ENCODE results near the gene ALDH1L2. TPM values are rescaled to one million over a fixed set of nuclear protein-coding genes. Genes with fewer than 3 reads are reported as not detected.

Gene ALDH1L2
- total RNA-seq, 1 donor from 2014 or later: 13.4 TPM

DNA sequence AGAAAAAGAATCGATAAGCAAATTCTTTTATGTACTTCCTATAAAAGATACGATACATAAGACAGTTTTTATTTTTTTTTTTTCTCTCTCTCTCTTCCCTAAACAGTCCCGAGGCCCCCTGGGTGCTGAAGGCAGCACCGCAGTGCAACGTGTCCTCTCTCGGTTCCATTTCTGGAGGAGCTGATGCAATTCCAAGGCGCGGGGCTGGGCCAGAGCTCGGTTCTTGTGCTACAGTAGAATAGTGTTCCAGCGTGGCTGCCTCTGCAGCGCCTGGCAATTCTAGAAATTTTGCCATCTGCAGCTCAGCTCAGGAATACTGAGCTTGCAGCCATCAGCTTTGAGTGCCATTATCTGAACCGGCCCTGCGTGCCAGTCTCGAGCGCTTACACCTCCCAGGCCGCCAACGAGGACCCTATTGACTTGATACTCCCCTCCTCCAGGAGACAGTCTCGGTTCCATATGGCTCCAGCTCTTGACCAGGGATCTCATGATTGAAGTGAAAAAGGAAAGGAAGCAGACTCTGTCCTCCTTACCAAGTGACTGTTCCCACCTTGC, 630 bp downstream of the ALDH1L2 start:
- peak; percentile 65 for DNase-seq (ENCODE audit: low read depth)

DNA sequence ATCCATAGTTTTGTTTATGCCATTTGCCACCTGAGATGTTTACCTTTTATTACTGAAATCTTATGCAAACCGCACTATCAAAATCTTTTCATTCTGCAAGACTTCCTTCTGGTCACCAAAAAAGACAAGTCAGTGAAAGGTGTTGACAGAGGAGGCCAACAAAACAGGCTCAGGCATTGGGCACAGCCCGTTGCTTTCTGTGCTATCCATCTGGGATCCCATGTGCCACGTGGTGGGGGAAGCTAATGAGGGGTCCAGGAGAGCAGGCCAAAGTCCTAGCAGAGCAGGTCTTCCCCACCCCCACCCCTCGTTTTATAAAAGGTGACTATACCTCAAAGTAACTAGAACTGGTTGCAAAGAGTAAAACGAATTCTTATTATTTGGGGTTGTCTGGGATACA, 1.2 kb downstream of the ALDH1L2 start:
- DNase-seq (ENCODE audit: low read depth): no peak

DNA sequence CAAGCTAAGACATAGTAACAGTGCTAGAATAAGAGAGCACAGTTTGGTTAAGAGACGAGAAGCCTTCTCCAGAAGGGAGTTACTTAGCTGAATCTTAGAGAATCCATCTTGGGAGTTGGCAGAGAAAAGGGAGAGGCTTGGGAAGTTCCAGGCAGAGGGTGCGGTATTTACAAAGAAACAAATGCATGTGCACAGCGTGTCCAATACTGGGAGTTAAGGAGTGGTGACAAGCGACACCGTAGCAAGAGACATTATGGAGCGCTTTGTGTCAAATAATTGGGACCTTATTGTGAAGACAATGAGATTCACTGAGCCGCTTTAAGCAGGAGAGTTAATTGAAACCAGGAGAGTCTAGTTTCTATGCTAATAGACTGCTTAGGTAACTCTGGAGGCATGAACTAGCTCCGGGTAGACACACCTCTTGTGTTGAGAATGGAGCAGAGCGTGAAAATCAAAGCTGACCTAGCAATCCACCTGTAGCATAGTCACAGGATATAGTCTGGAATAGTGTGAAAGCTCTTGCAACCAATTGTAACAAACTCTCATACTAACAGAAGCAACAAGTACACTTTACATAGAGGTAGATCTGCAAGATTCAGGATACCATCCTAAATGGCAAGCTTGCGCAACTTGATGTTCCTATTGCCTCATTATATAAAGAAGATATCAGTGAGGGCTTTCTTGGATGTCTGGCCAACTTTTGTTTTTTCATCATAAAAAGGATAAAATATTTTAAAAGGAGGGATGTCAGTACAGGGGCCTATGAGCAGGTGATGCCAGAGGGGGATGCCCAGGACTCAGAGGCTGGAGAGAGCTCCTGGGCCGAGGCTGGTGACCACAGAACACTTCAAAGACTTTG, 5.3 kb downstream of the ALDH1L2 start:
- no peak for DNase-seq (ENCODE audit: low read depth)

DNA sequence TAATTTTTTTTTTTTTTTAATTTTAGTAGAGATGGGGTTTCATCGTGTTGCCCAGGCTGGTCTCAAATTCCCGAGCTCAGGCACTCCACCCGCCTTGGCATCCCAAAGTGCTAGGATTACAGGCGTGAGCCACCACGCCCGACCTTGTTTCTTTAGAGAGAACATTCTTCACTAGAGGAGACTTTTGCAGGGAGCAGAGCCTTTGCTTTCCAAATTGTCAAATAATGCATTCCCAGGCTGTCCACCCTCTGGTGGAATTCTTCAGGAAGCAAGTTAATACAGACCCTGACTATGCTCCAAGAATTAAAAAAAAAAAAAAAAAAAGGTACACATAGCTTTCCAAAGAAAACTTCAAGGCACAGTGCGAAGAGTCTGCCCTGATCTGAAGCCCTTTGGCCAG, 6.8 kb downstream of the ALDH1L2 start:
- no peak for DNase-seq (ENCODE audit: low read depth)

DNA sequence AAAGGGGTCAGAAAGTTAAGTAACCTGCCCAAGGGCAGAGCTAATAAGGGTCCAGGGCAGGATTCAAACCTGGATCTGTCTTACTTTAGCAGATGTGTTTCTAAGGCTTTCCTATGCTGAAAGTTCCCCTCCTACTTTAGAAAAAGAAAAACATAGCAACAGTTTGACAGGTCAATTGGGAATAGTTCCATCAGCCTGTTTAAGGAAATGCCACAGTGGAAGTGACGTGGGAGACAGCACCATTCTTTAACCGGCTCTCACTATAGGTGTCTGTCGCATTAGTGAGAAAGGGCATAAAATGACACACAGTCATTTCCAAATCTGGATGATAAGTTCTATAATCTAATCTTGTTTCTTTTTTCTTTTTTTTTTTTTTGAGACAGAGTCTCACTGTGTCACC, 7.3 kb downstream of the ALDH1L2 start:
- no peak for DNase-seq (ENCODE audit: low read depth)

DNA sequence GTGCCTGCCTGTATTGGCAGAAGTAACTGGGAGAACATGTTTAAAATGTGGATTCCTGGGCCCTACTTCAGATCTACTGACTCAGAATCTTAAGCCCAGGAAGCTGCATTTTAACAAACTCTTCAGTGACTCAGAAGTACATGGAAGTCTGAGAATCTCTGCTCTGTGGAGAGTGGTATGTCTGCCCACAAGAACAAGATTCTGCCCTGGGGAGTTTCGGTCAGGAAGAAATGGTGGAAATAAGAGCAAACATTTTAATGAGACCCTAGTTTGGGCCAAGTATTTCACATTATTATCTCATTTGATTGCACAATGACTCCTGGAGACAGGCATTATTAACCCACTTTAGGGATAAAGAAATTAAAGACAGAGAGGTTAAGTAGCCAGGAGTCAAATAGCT, 8.2 kb downstream of the ALDH1L2 start:
- no peak for DNase-seq (ENCODE audit: low read depth)

DNA sequence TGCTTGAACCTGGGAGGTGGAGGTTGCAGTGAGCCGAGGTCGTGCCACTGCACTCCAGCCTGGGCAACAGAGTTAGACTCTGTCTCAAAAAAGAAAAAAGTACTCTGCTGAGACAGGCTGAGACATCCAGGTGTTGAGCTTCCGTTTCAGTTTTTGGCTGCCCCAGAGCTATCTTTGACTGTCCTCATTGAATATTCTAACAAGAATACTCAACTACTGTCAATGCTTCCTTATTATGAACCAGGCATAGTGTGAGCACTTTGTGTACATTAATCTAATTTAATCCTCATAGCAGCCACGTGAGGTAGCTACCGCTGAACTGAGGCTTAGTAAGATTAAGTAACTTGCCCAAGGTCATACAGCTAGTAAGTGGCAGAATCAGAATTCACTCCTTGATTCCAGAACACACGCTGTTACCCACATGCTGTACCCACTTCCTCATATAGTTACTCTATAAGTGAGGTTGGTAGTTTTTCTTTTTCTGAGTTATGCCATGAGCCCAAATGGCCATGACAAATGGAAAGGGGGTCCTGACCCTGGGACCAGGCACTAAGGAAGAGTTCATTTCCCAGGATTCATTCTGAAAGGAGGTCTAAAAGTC, 11.3 kb downstream of the ALDH1L2 start:
- no peak for DNase-seq (ENCODE audit: low read depth)

DNA sequence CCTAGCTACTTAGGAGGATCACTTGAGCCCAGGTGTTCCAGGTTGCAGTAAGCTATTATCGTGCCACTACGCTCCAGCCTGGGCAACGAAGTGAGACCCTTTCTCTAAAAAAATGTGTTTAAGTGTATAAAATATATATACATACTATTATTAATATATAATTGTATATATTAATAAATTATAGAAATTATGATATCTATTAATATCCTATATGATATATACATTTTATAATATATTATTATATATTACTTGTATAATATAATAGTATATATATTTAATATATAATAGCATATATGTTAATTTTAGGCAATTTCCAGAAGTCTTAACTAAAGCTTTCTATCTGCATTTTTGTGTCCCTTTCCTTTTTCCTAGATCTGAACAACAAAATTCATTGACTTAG, 12.3 kb downstream of the ALDH1L2 start:
- DNase-seq (ENCODE audit: low read depth): no peak

DNA sequence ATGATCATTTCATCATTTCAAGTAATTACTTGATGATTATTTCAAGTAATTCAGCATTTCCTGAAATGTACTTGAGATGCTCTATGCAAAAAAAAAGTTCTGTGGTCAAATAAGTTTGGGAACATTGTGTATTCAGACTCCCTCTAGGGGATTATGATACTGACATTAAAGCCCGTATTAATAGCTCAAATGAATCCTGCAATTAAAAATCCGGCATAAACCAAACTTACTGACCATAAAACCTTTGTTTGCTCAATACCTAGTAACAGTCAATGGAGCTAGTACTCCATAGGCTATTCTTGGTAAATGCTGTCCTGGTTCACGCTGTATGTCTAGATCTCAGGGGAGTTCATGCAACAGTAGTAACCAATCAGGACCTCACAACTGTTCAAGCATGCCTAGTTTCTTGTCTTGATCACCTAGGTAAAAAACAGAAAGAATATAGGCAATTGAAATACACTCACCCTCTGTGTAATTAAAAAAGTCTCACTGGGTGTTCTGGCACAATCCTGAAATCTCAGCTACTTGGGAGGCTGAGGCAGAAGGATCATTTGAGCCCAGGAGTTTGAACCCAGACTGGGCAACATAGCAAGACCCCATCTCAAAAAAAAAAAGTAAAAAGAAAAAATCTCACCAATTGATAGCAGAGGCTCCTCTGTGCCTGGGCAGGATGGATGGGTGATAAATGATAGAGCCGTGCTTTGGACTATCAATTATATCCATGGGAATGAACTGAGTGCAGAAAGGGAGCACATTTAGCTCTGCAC, 14.1 kb downstream of the ALDH1L2 start:
- DNase-seq (ENCODE audit: low read depth): no peak

DNA sequence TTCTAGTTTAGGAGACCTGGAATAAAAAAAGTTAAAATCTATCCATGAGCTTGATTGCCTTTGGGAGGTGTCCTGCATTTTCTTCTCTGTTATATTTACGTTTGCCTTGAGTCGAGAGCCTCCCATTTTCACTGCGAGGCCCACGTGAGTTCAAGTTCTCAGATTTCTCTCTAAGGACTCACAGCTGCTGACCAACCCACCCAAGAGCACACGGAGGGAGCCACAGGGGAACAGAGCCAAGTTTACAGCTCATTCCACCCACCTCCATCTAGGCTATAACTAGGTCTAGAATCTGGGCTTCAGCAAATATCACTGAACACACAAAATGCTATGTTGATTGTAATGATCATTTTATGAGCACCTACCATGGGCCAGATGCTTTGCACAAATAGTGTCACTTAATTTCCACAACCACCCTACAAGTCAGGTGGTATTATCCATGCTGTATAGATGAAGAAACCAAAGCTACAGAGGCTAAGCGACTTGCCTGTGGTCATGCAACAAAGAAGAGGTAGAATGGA, 16.7 kb downstream of the ALDH1L2 start:
- DNase-seq (ENCODE audit: low read depth): peak; percentile 68

DNA sequence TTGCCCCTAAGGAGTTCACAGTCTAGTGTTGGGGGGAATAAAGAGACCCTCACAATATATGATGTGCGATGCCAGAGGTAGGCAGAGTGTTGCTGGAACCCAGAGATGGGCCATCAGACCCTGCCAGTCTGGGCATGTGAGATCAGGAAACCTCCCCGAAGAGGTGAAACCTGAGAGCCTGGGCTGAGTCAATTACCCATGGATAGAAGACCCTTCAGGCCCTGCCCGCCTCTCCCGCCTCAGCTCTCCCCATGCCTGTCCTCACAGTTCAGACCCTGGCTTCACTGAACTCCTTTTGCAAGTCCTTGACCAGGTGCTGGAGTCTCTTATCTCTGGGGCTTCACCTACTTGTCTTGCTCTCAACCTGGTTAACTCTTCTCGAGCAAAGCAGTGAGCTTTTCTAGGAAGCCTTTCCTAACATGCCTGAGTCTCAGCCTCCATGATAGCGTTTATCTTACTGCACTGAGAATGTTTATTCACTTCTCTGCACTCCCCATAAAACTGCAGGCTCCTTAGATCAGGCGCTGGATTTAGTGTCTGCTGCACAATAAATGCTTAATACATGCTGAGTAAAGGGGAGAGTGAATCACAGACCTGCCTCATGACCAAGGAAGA, 19.6 kb downstream of the ALDH1L2 start:
- no peak for DNase-seq (ENCODE audit: low read depth)

DNA sequence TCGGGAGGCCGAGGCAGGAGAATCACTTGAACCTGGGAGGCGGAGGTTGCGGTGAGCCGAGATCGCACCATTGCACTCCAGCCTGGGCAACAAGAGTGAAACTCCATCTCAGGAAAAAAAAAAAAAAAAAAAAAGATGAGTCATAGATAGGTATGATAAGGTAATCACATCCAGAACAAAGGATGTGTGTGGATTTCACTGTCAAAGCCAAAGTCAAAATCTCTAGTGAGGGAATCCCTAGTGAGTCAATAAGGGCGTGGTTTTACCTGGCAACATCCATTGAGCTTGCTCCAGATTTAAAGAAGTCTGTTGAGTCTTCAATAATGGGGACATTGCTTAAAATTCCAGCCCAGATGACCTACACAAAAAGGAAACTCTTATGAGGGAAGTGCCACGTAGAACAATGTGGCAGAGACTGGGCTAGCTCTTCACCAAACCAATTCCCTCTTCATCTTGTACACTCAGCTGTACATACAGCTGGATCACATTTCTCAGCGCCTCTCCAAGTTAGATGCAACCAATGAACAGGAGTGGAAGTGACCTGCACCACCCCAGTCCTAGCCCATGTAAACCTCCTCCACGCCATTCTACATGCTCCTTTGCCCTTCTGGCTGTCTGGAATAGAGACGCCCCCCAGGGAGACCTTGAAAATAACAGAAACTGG, 23.4 kb downstream of the ALDH1L2 start:
- DNase-seq (ENCODE audit: low read depth): no peak

DNA sequence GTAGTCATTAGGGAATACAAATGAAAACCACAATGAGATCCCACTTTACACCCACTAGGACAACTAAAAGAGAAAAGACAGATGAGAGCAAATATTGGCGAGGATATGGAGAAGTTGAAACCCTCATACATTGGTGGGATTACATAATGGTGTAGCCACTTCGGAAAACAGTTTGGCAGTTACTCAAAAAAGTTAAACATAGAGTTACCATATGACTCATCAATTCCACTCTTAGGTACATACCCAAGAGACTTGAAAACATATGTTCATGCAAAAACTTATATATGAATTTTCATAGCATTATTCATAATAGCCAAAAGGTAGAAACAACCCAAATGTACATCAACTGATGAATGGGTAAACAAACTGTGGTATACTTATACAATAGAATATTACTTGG, 27.1 kb downstream of the ALDH1L2 start:
- no peak for DNase-seq (ENCODE audit: low read depth)

DNA sequence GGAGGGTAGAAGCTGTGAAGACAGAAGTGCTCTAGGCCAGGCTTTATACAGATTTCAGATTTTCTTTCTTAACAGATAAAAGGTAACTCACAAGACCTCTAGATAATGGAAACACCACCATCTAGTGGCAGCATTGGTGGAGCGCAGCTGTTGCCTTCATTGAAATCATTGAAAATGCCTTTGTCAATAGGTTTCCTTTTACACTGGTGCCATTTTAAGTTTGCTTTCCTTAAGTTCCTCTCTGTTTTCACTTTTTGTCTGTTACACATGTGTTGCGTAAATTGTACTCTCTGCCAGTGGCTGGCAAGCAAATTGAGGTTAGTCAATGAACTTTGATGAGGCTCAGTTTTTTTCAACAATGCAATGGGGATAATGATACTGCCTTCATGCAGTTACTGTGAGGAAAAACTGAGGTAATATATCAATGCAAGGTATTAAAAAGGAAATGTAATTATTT, 31.1 kb downstream of the ALDH1L2 start:
- peak; percentile 77 for DNase-seq (ENCODE audit: low read depth)

DNA sequence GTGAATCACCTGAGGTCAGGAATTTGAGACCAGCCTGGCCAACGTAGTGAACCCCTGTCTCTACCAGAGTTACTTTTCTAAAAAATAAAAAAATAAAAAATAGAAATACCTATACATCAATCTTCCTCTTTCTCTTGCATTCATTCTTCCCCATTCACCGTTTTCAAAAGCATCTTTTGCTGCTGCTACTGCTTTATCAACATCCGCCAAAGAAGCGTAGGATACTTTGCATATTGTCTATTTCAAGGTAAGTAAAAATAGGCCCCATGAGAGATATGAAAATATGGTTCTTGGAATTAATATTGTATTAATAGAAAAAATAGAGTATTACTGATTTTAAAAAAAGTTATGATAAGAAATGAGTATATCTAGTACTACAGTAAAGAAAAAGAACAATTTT, 32.3 kb downstream of the ALDH1L2 start:
- no peak for DNase-seq (ENCODE audit: low read depth)

DNA sequence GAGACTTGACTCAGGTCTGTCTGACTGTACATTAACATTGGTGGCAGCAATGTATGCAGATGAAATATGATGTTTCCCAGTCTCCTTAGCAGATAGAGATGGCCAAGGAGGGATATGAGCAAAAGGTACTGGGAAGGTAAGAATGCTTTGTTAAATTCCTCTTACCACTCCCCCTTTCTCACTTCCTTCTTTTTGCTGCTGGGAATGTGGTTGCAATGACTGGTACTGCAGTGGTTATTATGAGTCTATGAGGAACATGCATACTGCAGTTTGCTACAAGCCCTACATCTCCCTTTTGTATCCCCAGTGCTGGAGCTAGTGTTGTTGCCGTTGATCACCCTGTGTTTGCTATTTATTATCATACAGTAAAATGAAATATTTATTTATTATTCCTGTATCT, 35.9 kb downstream of the ALDH1L2 start:
- DNase-seq (ENCODE audit: low read depth): no peak

DNA sequence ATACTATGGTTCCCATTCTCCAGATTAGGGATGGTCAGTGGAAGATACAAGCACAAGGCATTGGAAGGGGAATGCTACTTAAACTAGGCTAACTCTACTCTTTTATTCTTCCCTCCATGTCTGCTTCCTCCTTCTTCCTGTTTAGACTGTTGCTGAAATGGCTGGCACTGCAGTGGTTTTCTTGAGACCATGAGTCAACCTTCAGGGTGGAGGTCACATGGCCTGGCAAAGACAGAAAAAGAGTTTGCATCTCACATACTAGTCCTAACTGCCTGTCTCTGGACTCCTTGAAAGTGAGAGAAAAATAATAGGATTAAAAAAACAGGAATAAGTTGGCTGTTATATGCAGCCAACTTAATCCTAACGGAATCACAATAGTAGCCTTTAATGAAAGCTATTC, 37.0 kb downstream of the ALDH1L2 start:
- DNase-seq (ENCODE audit: low read depth): no peak

DNA sequence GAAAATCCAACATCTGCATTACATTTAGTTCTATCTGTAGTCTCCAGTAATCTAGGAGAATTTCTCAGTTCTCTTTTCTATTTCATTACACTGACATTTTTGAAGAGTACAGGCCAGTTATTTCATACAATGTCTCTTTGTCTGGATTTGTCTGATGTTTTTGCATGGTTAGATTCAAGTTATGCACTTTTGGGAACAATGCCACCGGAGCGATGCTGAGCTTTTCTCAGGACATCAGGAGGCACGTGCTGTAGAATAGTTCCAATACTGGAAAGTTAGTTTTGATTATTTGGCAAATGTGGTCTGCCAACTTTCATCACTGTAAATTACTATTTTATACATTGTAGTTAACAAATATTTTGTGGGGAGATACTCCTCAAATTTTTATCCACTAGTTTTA, 43.1 kb downstream of the ALDH1L2 start:
- no peak for DNase-seq (ENCODE audit: low read depth)

DNA sequence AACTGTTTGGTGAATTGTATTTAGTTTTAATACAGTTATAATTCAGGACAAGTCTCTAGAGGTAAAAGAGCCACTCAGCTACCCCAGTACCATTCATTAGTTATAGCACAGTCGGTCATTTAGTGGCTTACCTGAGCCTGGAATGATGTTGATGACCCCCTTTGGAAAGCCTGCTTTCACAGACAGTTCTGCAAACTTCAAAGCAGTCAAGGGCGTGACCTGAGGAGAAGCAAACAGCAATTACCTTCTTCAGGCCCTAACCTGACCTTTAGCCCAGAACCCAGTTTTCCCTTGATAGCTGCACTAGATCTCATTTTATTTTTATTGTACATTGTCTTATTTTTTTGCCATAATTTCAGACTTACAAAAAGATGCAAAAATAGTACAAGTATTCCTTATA, 43.8 kb downstream of the ALDH1L2 start:
- DNase-seq (ENCODE audit: low read depth): no peak

DNA sequence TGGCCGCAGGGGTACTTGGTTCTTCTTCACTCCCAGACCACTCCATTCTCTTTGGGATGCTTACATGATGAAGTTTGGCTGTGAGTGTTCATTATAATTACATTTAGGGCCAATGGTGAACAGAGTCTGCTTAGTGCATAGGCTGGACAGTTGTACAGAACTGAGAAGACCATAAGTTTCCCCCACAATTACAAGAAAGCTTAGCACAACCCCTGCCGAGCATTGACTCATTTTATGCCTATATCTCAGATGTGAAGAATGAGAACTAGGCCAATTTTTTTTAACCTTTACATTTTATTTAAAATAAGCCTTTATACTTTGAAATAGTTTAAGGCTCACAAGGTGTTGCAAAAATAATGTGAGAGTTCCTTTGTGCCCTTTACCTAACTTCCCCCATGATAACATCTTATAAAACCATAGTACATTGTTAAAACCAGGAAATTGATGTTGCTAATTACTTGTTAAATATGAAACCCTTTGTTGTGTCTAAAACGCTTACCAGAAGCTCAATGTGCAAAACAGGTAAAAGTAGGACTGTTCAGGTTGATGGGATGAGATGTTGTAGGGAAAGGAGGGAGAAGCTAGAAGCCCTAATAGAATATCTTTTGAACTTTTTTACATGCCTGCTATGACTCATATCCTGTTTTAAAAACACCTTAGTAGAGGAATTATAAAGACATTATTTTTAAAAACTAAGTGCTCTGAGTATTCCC, 47.2 kb downstream of the ALDH1L2 start:
- DNase-seq (ENCODE audit: low read depth): no peak

All from myocyte (in vitro differentiated cells).